ENCODE measurements around the gene EMX1.

The EMX1 gene

GRCh38 chr2:72940361-72940760 is 23.0 kb downstream of the EMX1 start:
- ChIA-PET CTCF (interaction anchor here (1.1 to 4.5 kb wide), 4 partner anchors 8 to 257 kb away, joined by 3 to 22 read pairs (median 4); no protein-coding TSS in a partner anchor), POLR2A (no interaction called here)
- no peak for DNase-seq (ENCODE audit: extremely low spot score)
- no peak for TF ChIP-seq CTCF (IDR thresholded peaks at IDR 0.05; ENCODE audit: control extremely low read depth, extremely low read depth, low read depth, missing control alignments)

- ChIA-PET CTCF (interaction anchor here (1.1 to 4.5 kb wide), 4 partner anchors 10 to 257 kb away, joined by 3 to 22 read pairs (median 4); partner anchors contain the start of gene SPR), POLR2A (no interaction called here)
- DNase-seq (ENCODE audit: extremely low spot score): no peak
- TF ChIP-seq CTCF (IDR thresholded peaks at IDR 0.05; ENCODE audit: control extremely low read depth, extremely low read depth, low read depth, missing control alignments): no peak
These were observed 23.5 kb downstream of the EMX1 start for GRCh38 chr2:72940786-72941185.

GRCh38 chr2:72942293-72942692 is 25.0 kb downstream of the EMX1 start:
- CTCF ChIA-PET: interaction anchor here (1.4 to 4.5 kb wide), 4 partner anchors 9 to 235 kb away, joined by 3 to 22 read pairs (median 4); partner anchors contain the start of gene SPR
- POLR2A ChIA-PET: interaction anchor here (0.7 kb wide), 1 partner anchor 1192 kb away, joined by 3 read pairs; no protein-coding TSS in a partner anchor
- TF ChIP-seq CTCF (IDR thresholded peaks at IDR 0.05; ENCODE audit: control extremely low read depth, extremely low read depth, low read depth, missing control alignments): no peak
- no peak for DNase-seq (ENCODE audit: extremely low spot score)

GRCh38 chr2:72942881-72943418 is 25.6 kb downstream of the EMX1 start:
- DNase-seq (ENCODE audit: extremely low spot score): no peak
- ChIA-PET POLR2A (no interaction called here), CTCF (interaction anchor here (1.6 to 4.5 kb wide), 2 partner anchors 49 to 235 kb away, joined by 4 to 22 read pairs; no protein-coding TSS in a partner anchor)
- no peak for TF ChIP-seq CTCF (IDR thresholded peaks at IDR 0.05; ENCODE audit: control extremely low read depth, extremely low read depth, low read depth, missing control alignments)

GRCh38 chr2:72943540-72944395 is 26.4 kb downstream of the EMX1 start:
- POLR2A ChIA-PET: no interaction called here
- no peak for TF ChIP-seq CTCF (IDR thresholded peaks at IDR 0.05; ENCODE audit: control extremely low read depth, extremely low read depth, low read depth, missing control alignments)
- CTCF ChIA-PET: interaction anchor here (0.8 to 1.6 kb wide), 3 partner anchors 221 to 234 kb away, joined by 3 to 4 read pairs (median 3); no protein-coding TSS in a partner anchor
- DNase-seq (ENCODE audit: extremely low spot score): no peak

- TF ChIP-seq CTCF (IDR thresholded peaks at IDR 0.05; ENCODE audit: control extremely low read depth, extremely low read depth, low read depth, missing control alignments): no peak
- no peak for DNase-seq (ENCODE audit: extremely low spot score)
- CTCF ChIA-PET: interaction anchor here (0.8 kb wide), 1 partner anchor 232 kb away, joined by 3 read pairs; no protein-coding TSS in a partner anchor
- POLR2A ChIA-PET: no interaction called here
These were observed 27.6 kb downstream of the EMX1 start for GRCh38 chr2:72944804-72945449.
